HEK293T (cell line): ENCODE measurements around the gene ATP13A4.

Source experiments
- ARNT ChIP-seq: fragments of 450-650 bp; IDR thresholded peaks from 2 replicates; pipeline ENCODE4 v1.6.1; 2017; ENCODE audit warnings: mild to moderate bottlenecking
- ELF4 ChIP-seq: fragments of 450-650 bp; IDR thresholded peaks from 2 replicates; pipeline ENCODE4 v1.6.1; 2017; ENCODE audit warnings: antibody characterized with exemption
- FOXA1 ChIP-seq: fragments of 450-650 bp; IDR thresholded peaks from 2 replicates; pipeline ENCODE4 v1.6.1; 2016; ENCODE audit warnings: mild to moderate bottlenecking
- FOXK2 ChIP-seq: fragments of 450-650 bp; IDR thresholded peaks from 2 replicates; pipeline ENCODE4 v1.6.1; 2016; ENCODE audit warnings: mild to moderate bottlenecking
- FOXM1 ChIP-seq: fragments of 450-650 bp; IDR thresholded peaks from 2 replicates; pipeline ENCODE4 v1.6.1; 2017; ENCODE audit warnings: mild to moderate bottlenecking, borderline replicate concordance
- HDGF ChIP-seq: fragments of 450-650 bp; IDR thresholded peaks from 2 replicates; pipeline ENCODE4 v1.6.1; 2017; ENCODE audit warnings: antibody characterized with exemption, borderline replicate concordance
- L3MBTL2 ChIP-seq: fragments of 450-650 bp; conservative IDR thresholded peaks from 2 replicates; pipeline ENCODE4 v1.6.1; 2016; ENCODE audit warnings: mild to moderate bottlenecking
- PKNOX1 ChIP-seq: fragments of 450-650 bp; IDR thresholded peaks from 2 replicates; pipeline ENCODE4 v1.6.1; 2016
- SP1 ChIP-seq: fragments of 450-650 bp; IDR thresholded peaks from 2 replicates; pipeline ENCODE4 v1.6.1; 2017
- SUZ12 ChIP-seq: fragments of 450-650 bp; IDR thresholded peaks from 2 replicates; pipeline ENCODE4 v1.6.1; 2016; ENCODE audit warnings: mild to moderate bottlenecking
- TARDBP ChIP-seq: fragments of 450-650 bp; IDR thresholded peaks from 2 replicates; pipeline ENCODE4 v1.6.1; 2016

GRCh38 chr3:193586526-193586925 is 31.8 kb upstream of the ATP13A4 start:
- TF ChIP-seq SP1 (no peak), PKNOX1 (no peak), SUZ12 (no peak), ARNT (no peak), L3MBTL2 (no peak), HDGF (no peak), FOXA1 (no peak), TARDBP (no peak), FOXK2 (no peak), FOXM1 (no peak), ELF4 (no peak)
